Measurements from ENCODE around the gene ADORA1.

ADORA1 gene

GRCh38 chr1:203126866-203127665 lies 460 bp upstream of the ADORA1 start:
- Mint-ChIP-seq H3K27me3 (peaks cover 37% of the 10 kb centered on the region), H3K36me3 (no peaks in the 10 kb centered on the region), H3K4me1 (peaks cover 11% of the 10 kb centered on the region), H3K9me3 (no peaks in the 10 kb centered on the region), H3K27ac (peak overlapping the region; percentile 10), H3K4me3 (peak overlapping the region; percentile 47)

DNA sequence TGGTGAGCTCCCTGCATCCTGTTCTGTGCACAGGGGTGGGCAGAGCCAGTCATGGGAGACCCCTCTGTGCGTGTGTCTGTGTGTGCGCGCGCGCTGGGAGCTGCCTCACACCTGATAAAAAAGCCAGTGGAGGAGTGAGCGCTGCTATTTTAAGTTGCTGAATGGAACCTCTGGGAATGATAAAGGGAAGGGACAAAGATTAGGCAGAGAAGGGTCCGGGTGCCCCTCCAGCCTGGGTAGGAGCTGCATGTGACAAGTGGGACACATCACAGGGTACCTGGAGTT lies 847 bp downstream of the ADORA1 start:
- peaks cover 33% of the 10 kb centered on the region for H3K27me3 Mint-ChIP-seq
- H3K4me3 Mint-ChIP-seq = no peak overlapping the region

GRCh38 chr1:203128716-203129500 lies 1.4 kb downstream of the ADORA1 start:
- Mint-ChIP-seq H3K36me3 (no peaks in the 10 kb centered on the region), H3K4me3 (no peak overlapping the region), H3K27ac (no peak overlapping the region), H3K4me1 (peaks cover 11% of the 10 kb centered on the region), H3K27me3 (peaks cover 33% of the 10 kb centered on the region), H3K9me3 (no peaks in the 10 kb centered on the region)

More for the DNA sequence above, 847 bp downstream of the ADORA1 start:
- no peaks in the 10 kb centered on the region for H3K9me3 Mint-ChIP-seq
- no peak overlapping the region for H3K27ac Mint-ChIP-seq
- peaks cover 11% of the 10 kb centered on the region for H3K4me1 Mint-ChIP-seq
- H3K36me3 Mint-ChIP-seq = no peaks in the 10 kb centered on the region

- H3K27me3 Mint-ChIP-seq = peaks cover 32% of the 10 kb centered on the region
- H3K27ac Mint-ChIP-seq = no peak overlapping the region
- no peaks in the 10 kb centered on the region for H3K9me3 Mint-ChIP-seq
- no peak overlapping the region for H3K4me3 Mint-ChIP-seq
- H3K4me1 Mint-ChIP-seq = peaks cover 11% of the 10 kb centered on the region
- H3K36me3 Mint-ChIP-seq = no peaks in the 10 kb centered on the region
Measured at GRCh38 chr1:203129501-203130231, 2.1 kb downstream of the ADORA1 start.

DNA sequence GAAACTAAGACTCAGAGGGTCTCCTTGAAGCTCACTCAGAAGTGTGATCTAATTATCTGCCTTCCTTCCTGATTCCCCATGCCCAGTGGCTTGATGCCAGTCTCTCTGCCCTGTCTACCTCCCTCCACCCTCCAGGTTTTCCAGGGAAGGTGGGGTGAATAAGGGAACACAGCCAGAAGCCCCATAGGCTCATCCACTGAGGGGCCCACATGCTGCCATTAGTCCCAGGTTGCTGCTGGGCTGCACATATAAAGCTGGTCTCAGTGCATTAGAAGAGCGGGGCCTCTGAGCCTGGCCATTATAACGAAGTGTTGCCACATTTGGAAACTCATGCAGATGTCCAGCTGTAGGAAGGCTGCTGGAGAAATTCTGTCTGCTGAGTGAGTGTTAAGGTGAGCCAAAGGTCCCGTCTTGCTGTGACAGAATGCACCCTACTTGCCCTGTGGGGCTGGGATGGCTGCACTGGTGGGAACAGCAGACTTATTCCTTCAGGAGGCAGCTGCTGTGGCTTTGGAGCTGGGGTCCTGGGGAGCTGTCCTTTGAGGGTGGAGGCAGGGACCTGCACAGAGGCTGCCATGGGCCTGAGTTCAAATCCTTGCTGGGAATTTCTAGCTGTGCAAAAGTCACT lies 2.9 kb downstream of the ADORA1 start:
- Mint-ChIP-seq H3K36me3 (no peaks in the 10 kb centered on the region), H3K4me3 (no peak overlapping the region), H3K27ac (no peak overlapping the region), H3K27me3 (peaks cover 31% of the 10 kb centered on the region), H3K4me1 (peaks cover 11% of the 10 kb centered on the region), H3K9me3 (no peaks in the 10 kb centered on the region)

- Mint-ChIP-seq H3K9me3 (no peaks in the 10 kb centered on the region), H3K4me1 (peaks cover 11% of the 10 kb centered on the region), H3K27me3 (peaks cover 24% of the 10 kb centered on the region), H3K36me3 (no peaks in the 10 kb centered on the region), H3K4me3 (no peak overlapping the region), H3K27ac (no peak overlapping the region)
Measured at GRCh38 chr1:203131548-203132200, 4.1 kb downstream of the ADORA1 start.

DNA sequence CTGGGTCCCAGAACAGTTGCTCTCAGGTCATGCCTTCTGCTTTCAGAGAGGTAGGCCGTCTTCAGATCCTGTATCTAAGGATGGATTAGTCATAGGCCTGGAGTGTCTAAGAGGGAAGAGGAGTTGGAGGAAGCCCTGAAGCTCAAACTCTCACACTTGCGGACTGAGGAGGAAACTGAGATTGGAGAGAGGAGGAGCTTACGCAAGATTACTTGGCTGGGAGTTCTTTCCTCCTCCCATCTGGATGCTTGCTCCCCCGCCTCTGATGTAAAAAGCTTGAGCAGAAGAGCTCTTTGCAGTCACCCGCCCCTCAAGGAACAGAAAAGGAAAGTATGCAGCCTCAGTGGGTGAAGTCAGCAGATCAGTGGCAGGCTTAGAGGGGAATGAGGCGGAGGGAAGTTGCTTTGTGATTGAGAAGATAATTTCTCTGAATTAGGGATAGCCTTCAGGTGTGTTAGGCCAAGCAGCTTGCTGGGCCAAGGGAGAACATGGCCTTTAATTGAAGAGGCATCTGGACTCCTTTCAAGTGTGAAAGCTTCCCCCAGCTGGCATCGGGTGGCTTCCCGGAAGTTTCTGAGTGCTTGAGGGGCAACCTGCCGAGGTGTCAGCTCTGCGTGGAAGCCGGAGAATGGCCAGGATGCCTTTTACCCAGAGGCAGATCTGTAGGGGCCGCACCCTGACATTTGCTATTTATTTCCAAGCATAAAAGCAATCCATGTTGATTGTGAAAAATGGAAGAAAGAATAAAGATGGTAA lies 6.6 kb downstream of the ADORA1 start:
- peaks cover 10% of the 10 kb centered on the region for H3K27me3 Mint-ChIP-seq
- H3K9me3 Mint-ChIP-seq = no peaks in the 10 kb centered on the region
- no peak overlapping the region for H3K4me3 Mint-ChIP-seq
- H3K27ac Mint-ChIP-seq = no peak overlapping the region
- H3K4me1 Mint-ChIP-seq = no peaks in the 10 kb centered on the region
- no peaks in the 10 kb centered on the region for H3K36me3 Mint-ChIP-seq

GRCh38 chr1:203135636-203136305 lies 8.2 kb downstream of the ADORA1 start:
- H3K36me3 Mint-ChIP-seq = no peaks in the 10 kb centered on the region
- no peak overlapping the region for H3K4me3 Mint-ChIP-seq
- peaks cover 1% of the 10 kb centered on the region for H3K27me3 Mint-ChIP-seq
- no peaks in the 10 kb centered on the region for H3K4me1 Mint-ChIP-seq
- no peak overlapping the region for H3K27ac Mint-ChIP-seq
- H3K9me3 Mint-ChIP-seq = no peaks in the 10 kb centered on the region

GRCh38 chr1:203136409-203137042 lies 9.0 kb downstream of the ADORA1 start:
- Mint-ChIP-seq H3K27ac (no peak overlapping the region), H3K4me3 (no peak overlapping the region), H3K36me3 (no peaks in the 10 kb centered on the region), H3K4me1 (no peaks in the 10 kb centered on the region), H3K9me3 (no peaks in the 10 kb centered on the region), H3K27me3 (peaks cover 1% of the 10 kb centered on the region)

- Mint-ChIP-seq H3K4me3 (no peak overlapping the region), H3K9me3 (no peaks in the 10 kb centered on the region), H3K27ac (no peak overlapping the region), H3K4me1 (no peaks in the 10 kb centered on the region), H3K36me3 (no peaks in the 10 kb centered on the region), H3K27me3 (peaks cover 1% of the 10 kb centered on the region)
Measured at GRCh38 chr1:203137324-203137723, 9.8 kb downstream of the ADORA1 start.

- H3K4me1 Mint-ChIP-seq = no peaks in the 10 kb centered on the region
- H3K27me3 Mint-ChIP-seq = peaks cover 1% of the 10 kb centered on the region
- no peak overlapping the region for H3K4me3 Mint-ChIP-seq
Measured at GRCh38 chr1:203138066-203138465, 10.5 kb downstream of the ADORA1 start.

DNA sequence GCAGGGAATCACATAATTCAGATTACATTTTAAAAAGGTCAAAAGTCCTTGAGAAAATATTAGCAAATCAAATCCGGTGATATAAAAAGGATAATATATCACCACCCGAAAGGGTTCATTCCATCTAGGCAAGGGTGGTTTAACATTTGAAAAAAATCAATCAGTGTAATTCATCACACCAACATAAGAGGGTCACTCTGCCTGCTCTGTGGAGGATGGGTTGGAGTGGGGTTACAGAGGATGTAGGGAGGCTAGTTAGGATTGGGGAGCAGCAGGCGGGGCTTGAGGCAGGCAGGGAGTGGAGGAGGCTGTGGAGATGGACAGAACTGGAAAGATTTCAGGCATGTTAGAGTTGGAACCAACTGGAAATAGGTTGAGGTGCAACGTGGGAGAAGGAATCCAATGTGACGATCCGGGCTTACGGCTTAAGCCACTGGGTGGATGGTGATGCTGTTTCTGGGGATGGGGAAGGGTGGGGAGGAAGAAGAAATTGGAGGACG lies 12.5 kb downstream of the ADORA1 start:
- Mint-ChIP-seq H3K36me3 (no peaks in the 10 kb centered on the region), H3K27me3 (peaks cover 1% of the 10 kb centered on the region), H3K27ac (no peak overlapping the region), H3K4me1 (no peaks in the 10 kb centered on the region), H3K4me3 (no peak overlapping the region), H3K9me3 (no peaks in the 10 kb centered on the region)

More at GRCh38 chr1:203138066-203138465, 10.5 kb downstream of the ADORA1 start:
- H3K36me3 Mint-ChIP-seq = no peaks in the 10 kb centered on the region
- no peak overlapping the region for H3K27ac Mint-ChIP-seq
- no peaks in the 10 kb centered on the region for H3K9me3 Mint-ChIP-seq

DNA sequence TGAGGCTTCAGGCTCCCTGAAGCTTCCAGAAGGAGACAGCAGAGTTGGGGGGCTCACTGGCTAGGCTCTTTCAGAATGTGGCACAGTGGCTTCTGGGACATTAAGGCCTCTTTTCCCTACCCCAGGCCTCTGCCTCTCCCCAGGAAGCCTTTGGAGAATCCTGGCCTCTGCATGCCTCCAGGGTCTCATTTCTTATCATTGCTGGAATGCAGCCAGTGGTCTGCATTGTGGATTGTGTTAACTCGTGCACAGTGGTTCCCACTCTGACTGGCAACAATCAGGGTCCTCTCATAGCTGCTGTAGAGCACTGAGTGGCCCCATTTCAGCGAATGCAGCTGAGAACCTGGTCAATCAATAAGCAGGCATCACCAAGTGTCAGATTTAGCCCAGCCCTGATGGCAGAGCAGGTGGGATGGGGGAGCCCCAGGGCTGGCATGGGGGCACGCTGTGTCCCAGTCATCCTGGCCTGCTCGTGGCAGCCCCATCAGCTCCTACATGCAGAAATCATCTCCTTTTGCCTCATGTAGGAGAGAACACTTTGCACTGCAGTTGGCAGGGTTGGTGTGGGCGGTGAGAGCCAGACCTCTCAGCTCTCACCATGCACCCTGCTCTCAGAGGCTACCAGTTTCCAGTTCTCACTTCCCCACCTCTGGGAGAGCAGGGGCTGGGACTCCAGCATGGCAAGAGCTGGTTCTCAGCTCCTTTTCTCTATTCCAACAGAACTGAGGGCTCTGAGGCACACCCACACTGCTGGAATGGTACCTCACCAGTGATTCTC lies 13.4 kb downstream of the ADORA1 start:
- no peaks in the 10 kb centered on the region for H3K4me1 Mint-ChIP-seq
- no peak overlapping the region for H3K4me3 Mint-ChIP-seq
- no peaks in the 10 kb centered on the region for H3K36me3 Mint-ChIP-seq
- H3K27me3 Mint-ChIP-seq = peaks cover 1% of the 10 kb centered on the region
- H3K27ac Mint-ChIP-seq = no peak overlapping the region
- no peaks in the 10 kb centered on the region for H3K9me3 Mint-ChIP-seq
